SKM-1 treated with dmso at 0.1 percent for 144 hours (cell line): Measurements from ENCODE around the gene LMTK3.

ENCODE experiments used
- DNase-seq: peaks from one replicate; lab custom pipeline; 2025; ENCODE audit not compliant: unreplicated experiment; lab: John Stamatoyannopoulos, UW

The LMTK3 gene

DNA sequence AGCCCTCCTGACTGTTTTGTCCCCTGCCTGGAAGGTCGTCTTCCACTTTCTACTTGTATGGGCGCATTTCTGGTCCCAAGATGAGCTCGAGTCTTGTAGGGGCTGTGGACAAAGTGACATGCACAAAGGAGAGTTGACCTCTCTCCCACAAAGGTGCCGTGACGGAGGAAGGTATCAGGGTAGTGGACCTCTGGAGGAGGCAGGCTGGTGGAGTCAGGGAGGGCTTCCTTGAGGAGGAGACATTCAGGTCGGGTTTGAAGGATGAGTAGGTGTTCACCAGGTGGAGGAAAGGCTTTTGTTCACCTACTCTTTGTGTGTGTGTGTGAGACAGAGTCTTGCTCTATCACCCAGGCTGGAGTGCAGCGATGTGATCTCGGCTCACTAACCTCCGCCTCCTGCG is 40.8 kb downstream of the LMTK3 start:
- no peak for DNase-seq

DNA sequence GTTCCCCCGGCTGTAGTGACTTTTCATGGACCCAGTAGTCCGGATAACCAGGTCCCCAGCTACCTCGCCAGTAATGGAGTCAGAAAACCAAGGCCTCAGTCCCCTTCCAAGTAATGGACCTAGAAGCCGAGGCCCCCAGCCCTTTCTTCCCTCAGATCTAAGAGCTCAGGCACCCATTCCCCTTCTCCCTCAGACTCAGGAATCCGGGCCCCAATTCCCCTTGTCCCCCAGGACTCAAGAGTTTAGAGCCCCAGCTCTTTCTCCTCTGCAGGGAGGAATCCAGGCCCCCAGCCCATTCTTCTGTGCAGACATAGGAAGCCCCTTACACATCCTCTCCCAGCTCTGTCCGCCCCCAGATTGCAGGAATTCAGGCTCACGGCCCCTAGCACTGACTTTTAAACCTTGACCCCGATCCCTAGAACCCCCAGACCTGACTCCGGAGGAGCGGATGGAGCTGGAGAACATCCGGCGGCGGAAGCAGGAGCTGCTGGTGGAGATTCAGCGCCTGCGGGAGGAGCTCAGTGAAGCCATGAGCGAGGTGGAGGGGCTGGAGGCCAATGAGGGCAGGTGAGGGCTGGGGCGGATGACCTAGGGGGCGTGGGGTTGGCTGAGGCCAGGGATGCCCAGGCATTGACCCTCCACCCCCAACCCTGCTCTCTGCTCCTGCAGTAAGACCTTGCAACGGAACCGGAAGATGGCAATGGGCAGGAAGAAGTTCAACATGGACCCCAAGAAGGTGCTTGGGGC is 41.5 kb downstream of the LMTK3 start:
- no peak for DNase-seq

DNA sequence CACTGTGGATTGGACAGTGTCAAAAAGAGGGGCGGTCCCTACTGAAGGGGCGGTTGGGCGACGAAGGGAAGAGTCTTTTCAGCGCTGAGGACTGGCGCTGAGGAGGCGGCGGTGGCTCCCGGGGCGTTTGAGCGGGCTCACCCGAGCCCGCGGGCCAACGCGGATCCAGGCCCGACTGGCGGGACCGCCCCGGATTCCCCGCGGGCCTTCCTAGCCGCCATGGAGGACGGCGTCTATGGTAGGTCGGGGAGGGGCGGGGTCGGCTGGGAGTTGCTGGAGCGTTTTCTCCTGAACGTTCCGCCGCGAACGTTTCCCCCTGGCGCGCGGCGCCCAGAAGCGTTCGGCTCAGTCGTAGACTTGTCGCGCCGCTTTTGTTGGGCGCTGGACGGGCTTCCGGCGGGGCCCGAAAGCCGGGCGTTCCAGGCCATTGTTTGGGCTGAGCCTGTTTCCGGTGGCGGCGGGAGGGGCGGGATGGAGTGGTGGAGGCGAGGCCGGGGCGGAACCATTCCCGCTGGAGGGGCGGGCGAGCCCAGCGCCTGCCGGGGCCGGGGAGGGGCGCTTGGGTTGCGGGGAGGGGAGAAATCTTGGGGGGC is 42.2 kb downstream of the LMTK3 start, which contains the start of gene CYTH2:
Gene CYTH2, plus strand, starts transcription at position 81 of the 593 bp plus-strand sequence. Its CDS starts 139 bp downstream, at position 220.
- DNase-seq: peak; percentile 20

DNA sequence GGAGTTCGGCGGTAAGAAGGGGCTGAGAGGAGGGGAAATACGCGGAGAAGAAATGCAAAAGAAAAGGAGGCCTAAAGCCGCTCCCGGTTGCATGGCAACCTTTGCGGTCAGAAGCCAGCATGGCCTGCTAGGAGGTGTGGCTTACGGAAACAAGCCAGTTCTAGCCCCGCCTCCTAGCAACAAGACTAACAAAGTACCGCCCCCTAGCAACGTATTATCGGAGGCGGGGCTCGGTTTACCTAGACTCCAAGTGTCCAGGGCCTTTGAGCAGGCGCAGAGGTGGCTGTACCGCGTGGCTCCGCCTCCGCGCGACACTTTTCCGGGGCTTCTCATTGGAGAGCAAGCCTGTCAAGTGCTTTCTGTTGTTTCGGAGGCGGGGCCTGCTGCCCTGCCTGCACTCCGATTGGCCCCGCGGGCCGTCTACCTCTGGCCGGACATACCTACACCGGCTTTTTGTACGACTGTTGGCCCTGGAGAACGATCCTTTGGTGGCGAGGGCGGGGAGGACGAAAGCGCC is 42.8 kb downstream of the LMTK3 start:
- DNase-seq: peak; percentile 99

DNA sequence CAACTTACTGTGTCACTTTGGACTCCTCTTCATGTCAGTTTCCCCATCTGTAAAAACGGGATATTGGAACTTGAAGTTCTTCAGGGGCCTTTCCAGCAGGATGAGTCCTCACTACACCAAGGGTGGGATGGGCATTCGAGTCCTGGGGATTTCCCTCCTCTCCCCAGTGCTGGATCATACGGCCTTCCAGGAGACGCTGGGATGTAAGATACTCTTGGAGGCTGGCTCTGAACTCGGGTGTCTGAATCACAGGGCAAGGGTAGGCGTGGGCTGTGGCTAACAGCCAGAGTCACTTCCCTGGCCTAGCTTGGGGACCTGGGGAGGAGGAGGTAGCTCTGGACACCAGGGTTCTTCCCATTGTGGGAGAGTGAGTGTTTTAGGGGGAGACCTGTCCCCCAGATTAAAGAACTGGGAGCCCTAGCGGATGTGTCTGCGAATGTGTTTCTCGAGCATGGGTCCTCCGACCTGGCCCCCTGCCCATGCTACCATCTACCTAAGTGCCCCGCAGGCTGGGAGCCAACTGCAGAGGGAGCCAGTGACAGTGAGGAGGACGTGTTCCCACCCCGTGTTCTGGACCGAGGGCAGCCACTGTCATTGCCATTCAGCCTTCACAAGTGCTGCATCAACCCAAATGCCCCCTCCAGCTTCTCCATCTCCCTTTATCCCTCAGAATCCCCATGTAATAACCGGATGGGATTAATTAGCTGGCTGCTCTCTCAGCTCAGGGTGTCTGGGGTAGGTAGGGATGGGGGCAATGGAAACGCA is 44.9 kb downstream of the LMTK3 start:
- DNase-seq: no peak

DNA sequence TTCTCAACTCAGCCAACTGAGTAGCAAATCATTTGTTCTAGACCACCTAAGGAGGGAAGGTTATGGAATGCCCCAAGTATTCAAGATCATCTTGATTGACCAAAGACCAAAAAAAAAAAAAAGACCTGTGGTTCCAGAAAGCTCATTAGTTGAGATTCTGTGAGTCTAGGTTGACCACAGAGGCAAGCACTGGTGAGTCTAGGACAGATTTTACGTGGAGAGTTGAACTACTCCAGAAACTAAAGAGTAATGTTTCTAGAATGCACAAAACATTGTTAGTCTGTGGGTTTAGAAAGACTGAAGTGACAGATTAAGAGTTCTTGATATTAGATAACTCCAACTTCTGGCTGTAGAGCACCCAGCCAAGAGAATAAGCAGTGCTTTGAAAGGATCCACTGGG is 46.4 kb downstream of the LMTK3 start:
- DNase-seq: no peak

DNA sequence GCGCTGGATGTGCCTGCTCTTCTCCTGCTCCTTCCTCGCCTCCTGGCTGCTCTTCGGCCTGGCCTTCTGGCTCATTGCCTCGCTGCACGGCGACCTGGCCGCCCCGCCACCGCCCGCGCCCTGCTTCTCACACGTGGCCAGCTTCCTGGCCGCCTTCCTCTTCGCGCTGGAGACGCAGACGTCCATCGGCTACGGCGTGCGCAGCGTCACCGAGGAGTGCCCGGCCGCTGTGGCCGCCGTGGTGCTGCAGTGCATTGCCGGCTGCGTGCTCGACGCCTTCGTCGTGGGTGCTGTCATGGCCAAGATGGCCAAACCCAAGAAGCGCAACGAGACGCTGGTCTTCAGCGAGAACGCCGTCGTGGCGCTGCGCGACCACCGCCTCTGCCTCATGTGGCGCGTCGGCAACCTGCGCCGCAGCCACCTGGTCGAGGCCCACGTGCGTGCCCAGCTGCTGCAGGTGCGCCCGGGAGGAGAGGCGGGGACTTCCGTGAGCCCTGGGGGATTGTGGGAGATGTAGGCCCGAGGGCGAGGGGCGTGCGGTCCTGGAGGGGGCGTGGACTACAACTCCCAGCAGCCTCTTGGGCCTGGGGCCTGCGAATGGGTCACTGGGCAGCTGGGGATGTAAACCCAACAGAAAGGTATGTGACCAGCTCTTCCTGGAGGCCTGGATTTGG is 49.5 kb downstream of the LMTK3 start:
- DNase-seq: no peak

DNA sequence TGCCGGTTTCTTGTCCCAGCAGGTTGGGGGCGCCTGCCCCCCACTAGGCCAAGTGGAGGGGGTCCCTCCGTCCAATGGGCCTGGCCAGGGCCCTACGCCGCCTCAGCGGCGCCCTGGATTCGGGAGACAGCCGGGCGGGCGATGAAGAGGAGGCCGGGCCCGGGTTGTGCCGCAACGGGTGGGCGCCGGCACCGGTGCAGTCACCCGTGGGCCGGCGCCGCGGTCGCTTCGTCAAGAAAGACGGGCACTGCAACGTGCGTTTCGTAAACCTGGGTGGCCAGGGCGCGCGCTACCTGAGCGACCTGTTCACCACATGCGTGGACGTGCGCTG is 50.0 kb downstream of the LMTK3 start:
- DNase-seq: no peak

DNA sequence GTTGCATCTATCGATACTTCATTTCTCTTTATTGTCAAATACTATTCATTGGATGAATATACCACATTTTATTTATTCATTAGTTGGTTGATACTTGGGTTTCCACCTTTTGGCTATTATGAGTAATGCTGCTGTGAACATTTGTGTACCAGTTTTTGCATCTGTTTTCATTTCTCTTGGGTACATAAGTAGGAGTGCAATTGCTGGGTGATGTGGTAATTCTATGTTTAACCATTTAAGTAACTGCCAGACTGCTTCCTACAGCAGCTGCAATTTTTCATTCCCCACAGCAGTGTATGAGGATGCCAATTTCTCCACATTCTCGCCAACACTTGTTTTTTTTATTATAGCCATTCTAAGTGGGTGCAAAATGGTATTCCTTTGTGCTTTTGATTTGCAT is 53.6 kb downstream of the LMTK3 start:
- DNase-seq: no peak

DNA sequence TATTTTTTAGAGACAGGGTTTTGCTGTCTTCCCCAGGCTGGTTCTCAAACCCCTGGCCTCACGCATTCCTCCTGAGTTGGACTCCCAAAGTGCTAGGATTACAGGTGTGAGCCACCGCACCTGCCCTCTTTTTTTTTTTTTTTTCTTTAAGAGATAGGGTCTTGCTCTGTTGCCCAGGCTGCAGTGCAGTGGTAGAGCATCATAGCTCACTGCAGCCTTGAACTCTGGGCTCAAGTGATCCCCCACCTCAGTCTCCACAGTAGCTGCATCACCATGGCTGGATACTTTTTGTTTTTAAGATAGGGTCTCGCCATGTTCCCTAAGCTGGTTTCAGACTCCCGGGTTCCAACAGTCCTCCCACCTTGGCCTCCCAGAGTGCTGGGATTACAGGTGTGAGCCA is 54.8 kb downstream of the LMTK3 start:
- no peak for DNase-seq

DNA sequence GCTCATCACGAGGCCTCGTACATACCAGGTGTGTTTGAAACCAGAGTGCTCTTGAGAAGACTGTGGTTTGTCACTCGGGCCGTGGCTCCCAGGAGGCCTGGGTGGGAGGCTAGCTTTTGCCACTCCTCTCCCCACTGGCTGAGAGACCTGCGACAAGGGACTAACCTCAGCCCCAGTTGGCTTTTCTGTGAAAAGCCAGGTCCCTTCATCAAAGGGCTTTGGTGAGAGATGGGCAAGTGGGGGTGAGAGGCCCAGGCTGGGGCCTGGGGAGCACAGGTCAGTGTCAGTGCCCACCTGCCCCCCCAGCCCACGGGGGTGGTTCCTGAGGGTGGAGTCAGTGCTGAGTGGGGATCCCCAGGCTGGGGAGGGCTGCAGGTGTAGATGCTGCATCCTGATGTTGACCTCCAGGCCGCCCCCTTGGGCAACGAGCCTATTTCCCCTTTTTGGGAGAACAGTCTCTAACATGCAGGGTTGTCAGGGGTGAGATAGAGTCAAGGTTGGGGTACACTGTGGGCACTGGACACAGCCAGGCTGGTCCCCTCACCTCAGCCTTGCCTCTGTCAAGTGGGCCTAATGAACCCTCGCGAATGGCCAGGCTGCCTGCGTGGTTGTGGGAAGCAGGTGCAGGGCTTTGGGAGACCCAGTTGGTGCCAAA is 55.6 kb downstream of the LMTK3 start:
- no peak for DNase-seq

DNA sequence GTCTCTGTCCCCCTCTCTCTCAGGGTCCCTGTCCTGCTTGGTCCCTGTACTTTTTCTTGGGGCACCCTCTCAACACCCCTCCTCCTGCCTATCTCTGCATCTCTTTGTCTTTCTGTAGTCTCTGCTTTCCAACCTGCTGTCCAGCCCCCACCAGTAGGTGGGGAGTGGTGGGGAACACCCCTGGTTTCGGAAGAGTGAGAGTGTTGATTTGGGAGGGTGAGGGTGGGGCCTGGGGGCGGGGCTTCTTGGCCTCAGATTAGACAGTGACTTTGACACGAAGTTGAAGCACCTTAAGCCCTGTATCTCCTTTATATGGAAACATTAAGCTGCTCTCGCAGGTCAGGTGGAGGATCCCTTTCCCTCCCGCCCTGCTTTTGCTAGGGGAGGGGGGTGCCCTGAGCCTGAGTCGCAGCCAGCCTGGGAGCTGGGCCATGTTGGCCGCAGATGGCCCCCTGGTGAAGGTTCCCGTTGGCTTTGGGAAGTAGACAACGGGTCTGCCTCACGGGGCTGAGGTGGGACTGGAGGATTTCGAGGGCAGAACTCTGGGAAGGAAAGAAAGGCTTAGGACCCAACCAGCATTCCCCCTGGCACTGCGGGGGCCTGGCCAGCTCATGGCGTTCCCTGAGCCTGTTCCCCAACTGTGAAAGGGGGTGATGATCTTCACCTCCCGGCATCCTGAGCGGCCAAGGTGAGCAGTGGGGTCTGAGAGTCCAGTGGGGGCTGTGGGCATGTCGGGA is 56.3 kb downstream of the LMTK3 start, which contains the start of gene KCNJ14:
Gene KCNJ14, plus strand, starts transcription at position 404 of the 737 bp plus-strand sequence. CDS start 6,151 bp downstream, outside the sequence.
- no peak for DNase-seq

DNA sequence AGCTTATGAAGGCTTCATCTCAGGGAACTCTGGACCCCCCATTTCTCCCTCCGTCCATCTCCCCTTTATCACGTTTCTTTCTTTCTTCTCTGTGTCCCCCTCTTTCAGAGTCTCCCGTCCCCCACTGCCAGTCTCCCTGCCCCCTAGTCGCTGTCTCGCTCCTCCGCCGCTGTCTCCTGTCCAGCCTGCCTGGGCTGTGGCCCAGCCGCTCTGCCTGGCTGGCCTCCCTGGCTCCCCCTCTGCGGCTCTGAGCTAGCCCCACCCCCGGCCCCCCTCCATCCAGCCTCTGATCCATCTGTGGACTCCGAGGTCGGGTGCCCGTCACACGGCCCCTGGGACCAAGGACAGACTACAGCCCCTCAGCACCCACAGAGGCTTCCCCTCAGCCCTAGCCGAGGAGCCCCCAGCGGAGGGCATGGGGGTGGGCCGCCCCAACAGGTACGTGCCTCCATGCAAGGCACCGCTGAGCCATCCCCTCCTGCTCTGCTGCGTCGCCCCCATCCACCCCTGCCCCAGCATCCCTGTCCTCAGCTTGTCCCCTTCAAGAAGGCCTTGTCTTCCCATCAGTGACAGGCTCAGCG is 57.4 kb downstream of the LMTK3 start:
- no peak for DNase-seq

DNA sequence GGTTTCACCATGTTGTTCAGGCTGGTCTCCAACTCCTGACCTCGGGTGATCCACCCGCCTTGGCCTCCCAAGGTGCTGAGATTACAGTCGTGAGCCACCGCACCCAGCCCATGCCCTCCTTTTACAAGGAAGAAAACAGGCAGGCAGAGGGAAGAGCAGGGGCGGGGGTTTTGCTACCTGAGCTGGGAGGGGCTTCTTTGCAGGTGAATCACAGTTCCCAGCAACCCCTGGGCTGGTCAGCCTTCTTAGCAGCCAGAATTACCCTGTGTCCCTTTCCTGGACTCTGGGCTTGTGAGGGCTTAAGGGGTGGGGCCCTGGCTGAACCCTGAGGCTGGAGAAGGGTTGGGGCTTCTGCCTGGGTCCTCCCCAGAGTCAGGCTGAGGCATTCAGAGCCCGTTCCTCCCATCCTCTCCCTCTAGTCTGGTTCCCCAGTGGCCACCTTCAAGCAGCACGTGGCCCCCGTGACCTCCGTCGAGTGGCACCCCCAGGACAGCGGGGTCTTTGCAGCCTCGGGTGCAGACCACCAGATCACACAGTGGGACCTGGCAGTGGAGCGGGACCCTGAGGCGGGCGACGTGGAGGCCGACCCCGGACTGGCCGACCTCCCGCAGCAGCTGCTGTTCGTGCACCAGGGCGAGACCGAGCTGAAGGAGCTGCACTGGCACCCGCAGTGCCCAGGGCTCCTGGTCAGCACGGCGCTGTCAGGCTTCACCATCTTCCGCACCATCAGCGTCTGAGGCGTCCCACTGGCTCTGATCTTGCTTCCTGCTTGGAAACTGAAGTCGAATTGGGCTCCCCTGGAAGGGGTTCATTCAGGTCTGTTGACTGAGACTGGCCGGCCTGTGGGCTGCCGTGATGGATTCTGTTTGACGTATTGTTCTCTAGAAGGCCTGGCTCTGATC is 59.1 kb downstream of the LMTK3 start:
- DNase-seq: no peak

DNA sequence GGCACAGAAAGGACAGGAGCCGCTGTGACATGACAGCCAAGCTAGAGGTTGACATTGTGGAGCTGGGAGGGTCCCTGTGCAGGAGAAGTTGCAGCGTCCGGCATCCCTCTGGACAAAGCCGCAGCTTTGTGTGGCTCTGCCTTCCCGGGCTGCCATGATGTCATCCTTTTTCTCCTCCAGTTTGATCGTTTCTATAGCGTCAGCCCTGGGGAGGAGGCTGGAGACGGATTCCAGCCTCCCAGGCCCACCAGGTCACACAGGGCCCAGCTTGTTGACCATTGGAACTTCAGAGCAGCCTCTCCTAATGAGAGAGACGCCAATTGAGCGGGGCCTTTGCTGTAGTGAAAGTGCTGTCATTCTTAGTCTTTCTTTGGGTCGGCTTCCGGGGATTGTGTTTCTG is 60.0 kb downstream of the LMTK3 start:
- DNase-seq: no peak

DNA sequence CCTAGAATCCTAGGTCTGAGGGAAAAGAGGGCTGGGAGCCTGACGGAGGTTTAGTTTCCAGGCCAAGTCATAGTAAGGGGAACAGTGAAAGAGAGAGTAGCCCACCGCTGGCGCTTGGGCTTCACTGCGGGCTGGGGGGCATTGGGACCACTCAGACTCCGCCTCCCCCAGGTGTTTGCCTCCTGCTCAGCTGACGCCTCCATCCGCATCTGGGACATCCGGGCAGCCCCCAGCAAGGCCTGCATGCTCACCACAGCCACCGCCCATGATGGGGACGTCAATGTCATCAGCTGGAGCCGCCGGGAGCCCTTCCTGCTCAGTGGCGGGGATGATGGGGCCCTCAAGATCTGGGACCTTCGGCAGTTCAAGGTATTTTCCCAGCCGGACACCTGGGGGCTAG is 60.8 kb downstream of the LMTK3 start:
- no peak for DNase-seq

DNA sequence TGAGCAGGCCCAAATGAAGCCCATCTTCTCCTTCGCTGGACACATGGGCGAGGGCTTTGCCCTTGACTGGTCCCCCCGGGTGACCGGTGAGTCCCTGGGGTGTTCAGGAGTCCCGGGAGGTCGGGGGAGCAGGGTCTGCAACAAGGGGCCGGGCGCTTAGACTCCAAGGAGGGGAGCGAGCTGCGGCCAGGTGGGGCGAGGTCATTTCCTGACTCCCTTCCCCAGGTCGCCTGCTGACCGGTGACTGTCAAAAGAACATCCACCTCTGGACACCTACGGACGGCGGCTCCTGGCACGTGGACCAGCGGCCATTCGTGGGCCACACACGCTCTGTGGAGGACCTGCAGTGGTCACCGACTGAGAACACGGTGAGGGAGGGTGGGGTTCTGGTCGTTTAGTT is 61.2 kb downstream of the LMTK3 start:
- no peak for DNase-seq

DNA sequence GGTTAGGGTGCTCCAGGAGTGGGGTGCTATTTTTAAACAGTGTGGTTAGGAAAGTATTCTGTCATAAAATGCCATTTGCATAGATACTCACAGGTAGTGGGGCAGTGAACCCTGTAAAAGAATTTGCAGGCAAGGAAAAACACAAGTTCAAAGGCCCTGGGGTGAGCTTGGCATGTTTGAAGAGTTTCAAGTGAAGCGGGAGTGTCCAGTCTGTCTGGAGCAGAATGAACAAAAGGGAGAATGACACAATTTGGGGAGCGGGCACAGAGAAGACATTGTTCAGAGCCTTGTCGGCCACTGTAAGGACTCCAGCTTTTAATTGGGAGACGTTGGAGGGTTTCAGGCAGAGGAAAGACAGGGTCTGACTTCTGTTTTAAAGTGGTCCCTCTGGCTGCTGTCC is 63.1 kb downstream of the LMTK3 start:
- no peak for DNase-seq

DNA sequence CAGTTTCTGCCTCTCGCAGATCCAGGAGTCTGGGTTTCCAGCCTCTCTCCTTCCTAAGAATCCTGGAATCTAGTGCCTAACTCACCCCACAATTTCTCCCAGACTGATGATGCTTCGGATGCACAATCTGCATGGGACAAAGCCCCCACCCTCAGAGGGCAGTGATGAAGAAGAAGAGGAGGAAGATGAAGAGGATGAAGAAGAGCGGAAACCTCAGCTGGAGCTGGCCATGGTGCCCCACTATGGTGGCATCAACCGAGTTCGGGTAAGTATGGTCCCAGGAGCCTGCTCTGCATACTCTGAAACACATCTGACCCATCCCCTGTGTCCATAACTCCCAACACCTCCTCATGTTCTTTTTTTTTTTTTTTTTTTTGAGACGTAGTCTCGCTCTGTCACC is 65.1 kb downstream of the LMTK3 start:
- DNase-seq: no peak
